ENCODE data around the gene POU3F1. TPM values are rescaled to one million over a fixed set of nuclear protein-coding genes. Genes with fewer than 3 reads are reported as not detected.

Gene POU3F1
- under 1 TPM; 0.44 to 0.57 TPM for total RNA-seq
- polyA plus RNA-seq: 0.09 TPM

- peaks cover 30 to 35% of the 10 kb centered on the region in 2 donors for H3K27me3 Mint-ChIP-seq
- CTCF ChIA-PET: no interaction called here
- no peak within 1 kb of the TSS for H3K27ac ChIP-seq (ENCODE audit: low read depth, low read length)
These were observed at the start of gene POU3F1 for GRCh38 chr1:38046333-38046883. Gene POU3F1, minus strand, starts transcription at chr1:38046793. Its CDS starts 50 bp downstream, at chr1:38046743.

DNA sequence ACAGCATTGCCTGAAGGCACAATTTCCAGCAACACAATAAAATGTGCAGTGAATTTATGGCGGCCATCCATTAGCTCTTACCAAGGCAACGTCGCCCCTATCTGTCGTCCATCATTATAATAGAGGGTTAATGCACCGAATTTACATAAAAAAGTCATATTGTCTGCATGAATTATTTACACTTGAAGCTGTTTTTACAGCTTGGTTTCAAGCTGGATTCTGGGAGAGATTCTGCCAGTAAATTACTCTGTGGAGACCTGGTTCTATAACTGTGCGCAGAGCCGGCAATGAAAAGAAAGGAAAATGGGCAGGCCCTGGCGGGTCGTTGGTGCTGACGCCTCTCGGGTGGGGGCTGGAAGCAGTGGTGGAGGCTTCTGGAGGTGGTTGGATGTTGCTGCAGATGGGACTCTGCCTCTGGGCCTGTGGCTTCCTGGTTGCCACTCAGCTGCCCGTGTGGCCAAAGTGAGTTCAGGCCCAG lies 48.9 kb upstream of the POU3F1 start:
- Mint-ChIP-seq H3K9me3 (no peaks in the 10 kb centered on the region), H3K27me3 (peaks cover 16 to 43% of the 10 kb centered on the region in 2 donors), H3K36me3 (no peaks in the 10 kb centered on the region), H3K4me3 (no peak overlapping the region), H3K4me1 (no peaks in the 10 kb centered on the region), H3K27ac (no peak overlapping the region)
- no peak overlapping the region for H3K27ac ChIP-seq (ENCODE audit: low read depth, low read length)
- H3K4me3 ChIP-seq (ENCODE audit: low read length): no peak overlapping the region
- H3K4me1 ChIP-seq (ENCODE audit: insufficient read depth, low read length): no peaks in the 10 kb centered on the region
- H3K27me3 ChIP-seq (ENCODE audit: insufficient read depth, low read length, poor library complexity, severe bottlenecking): no peaks in the 10 kb centered on the region
- ChIA-PET CTCF (no interaction called here), POLR2A (no interaction called here)
- H3K36me3 ChIP-seq (ENCODE audit: insufficient read depth, low read length): no peaks in the 10 kb centered on the region
- H3K9me3 ChIP-seq (ENCODE audit: low read length): no peaks in the 10 kb centered on the region
- no peak for DNase-seq

More at GRCh38 chr1:38046333-38046883, at the start of gene POU3F1:
- no peaks in the 10 kb centered on the region for H3K9me3 ChIP-seq (ENCODE audit: low read length)
- no peaks in the 10 kb centered on the region for H3K36me3 Mint-ChIP-seq
- H3K36me3 ChIP-seq (ENCODE audit: insufficient read depth, low read length): no peaks in the 10 kb centered on the region
- POLR2A ChIA-PET: interaction anchor here (0.9 to 1.2 kb wide), 2 partner anchors 16 kb away, joined by 3 to 4 read pairs; no protein-coding TSS in a partner anchor
- peak within 1 kb of the TSS; percentile 26 for H3K4me3 ChIP-seq (ENCODE audit: low read length)
- peak in 2 of 5 donors; percentile 12 to 23 for DNase-seq
- H3K4me3 Mint-ChIP-seq: peak within 1 kb of the TSS; percentile 66 to 86 (median 77)
- H3K27ac Mint-ChIP-seq: no peak within 1 kb of the TSS
- peaks cover 11 to 21% (median 11%) of the 10 kb centered on the region in 3 donors for H3K4me1 Mint-ChIP-seq
- peaks cover 36% of the 10 kb centered on the region for H3K27me3 ChIP-seq (ENCODE audit: insufficient read depth, low read length, poor library complexity, severe bottlenecking)
- H3K4me1 ChIP-seq (ENCODE audit: insufficient read depth, low read length): peaks cover 11% of the 10 kb centered on the region
- H3K9me3 Mint-ChIP-seq: no peaks in the 10 kb centered on the region

- ChIA-PET CTCF (no interaction called here), POLR2A (no interaction called here)
- H3K27ac Mint-ChIP-seq: no peak overlapping the region
These were observed 48.2 kb upstream of the POU3F1 start for GRCh38 chr1:38094711-38095290.

DNA sequence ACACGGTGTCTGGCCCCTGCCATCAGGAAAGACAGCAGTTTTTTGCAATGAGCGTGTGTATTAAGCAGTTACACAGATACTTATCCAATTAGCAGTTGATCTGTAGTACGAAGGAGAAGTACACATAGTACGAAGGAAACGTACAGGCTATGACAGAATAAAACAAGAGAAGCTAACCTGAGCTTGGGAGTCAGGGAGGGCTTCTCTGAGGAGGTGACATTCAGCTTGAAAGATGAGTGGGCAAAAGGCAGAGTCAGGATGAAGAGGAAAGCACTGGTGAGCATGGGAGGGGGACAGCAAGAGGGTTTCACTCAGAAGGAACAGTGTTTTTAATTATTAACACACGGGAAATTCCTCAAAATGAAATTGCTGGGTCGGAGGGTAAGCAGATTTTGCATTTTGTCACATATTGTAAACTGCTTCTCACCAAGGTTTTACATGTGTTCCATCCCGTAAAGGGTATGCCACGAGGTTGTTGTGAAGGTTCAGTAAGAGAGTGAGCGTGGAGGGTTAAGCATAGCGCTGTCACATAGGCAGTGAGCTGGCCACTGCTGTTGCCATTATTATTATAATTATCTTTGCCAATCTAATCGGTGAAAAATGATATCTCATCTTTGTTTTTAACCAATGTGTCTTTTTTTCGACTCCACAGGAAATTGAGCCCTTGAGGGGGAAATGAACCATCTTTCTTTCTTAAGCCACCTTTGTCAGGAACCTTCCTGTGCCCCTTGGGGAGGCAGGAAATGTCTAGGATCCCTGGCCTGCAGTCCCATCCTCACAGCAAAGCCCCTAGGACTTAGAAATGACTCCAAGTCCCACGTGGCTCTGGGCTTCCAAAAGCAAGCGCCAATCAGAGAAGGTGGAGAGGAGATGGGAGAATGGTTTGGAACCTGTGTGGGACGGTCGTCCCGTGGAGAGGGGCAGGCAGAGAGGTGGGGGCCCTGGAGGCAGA lies 47.3 kb upstream of the POU3F1 start:
- no peaks in the 10 kb centered on the region for H3K4me1 ChIP-seq (ENCODE audit: insufficient read depth, low read length)
- Mint-ChIP-seq H3K36me3 (no peaks in the 10 kb centered on the region), H3K9me3 (no peaks in the 10 kb centered on the region), H3K4me3 (no peak overlapping the region), H3K27me3 (peaks cover 15 to 57% of the 10 kb centered on the region in 2 donors), H3K27ac (no peak overlapping the region), H3K4me1 (no peaks in the 10 kb centered on the region)
- ChIA-PET POLR2A (no interaction called here), CTCF (no interaction called here)
- no peaks in the 10 kb centered on the region for H3K27me3 ChIP-seq (ENCODE audit: insufficient read depth, low read length, poor library complexity, severe bottlenecking)
- H3K27ac ChIP-seq (ENCODE audit: low read depth, low read length): no peak overlapping the region
- H3K36me3 ChIP-seq (ENCODE audit: insufficient read depth, low read length): no peaks in the 10 kb centered on the region
- no peak for DNase-seq
- no peaks in the 10 kb centered on the region for H3K9me3 ChIP-seq (ENCODE audit: low read length)
- H3K4me3 ChIP-seq (ENCODE audit: low read length): no peak overlapping the region

More at GRCh38 chr1:38094711-38095290, 48.2 kb upstream of the POU3F1 start:
- no peak overlapping the region for H3K4me3 ChIP-seq (ENCODE audit: low read length)
- H3K4me1 ChIP-seq (ENCODE audit: insufficient read depth, low read length): no peaks in the 10 kb centered on the region
- no peaks in the 10 kb centered on the region for H3K9me3 ChIP-seq (ENCODE audit: low read length)
- H3K9me3 Mint-ChIP-seq: no peaks in the 10 kb centered on the region
- H3K27me3 ChIP-seq (ENCODE audit: insufficient read depth, low read length, poor library complexity, severe bottlenecking): no peaks in the 10 kb centered on the region
- H3K27me3 Mint-ChIP-seq: peaks cover 18 to 48% of the 10 kb centered on the region in 2 donors
- H3K4me1 Mint-ChIP-seq: no peaks in the 10 kb centered on the region
- no peak overlapping the region for H3K4me3 Mint-ChIP-seq
- no peaks in the 10 kb centered on the region for H3K36me3 Mint-ChIP-seq
- no peaks in the 10 kb centered on the region for H3K36me3 ChIP-seq (ENCODE audit: insufficient read depth, low read length)
- H3K27ac ChIP-seq (ENCODE audit: low read depth, low read length): no peak overlapping the region
- DNase-seq: no peak

GRCh38 chr1:38092256-38092655 lies 45.7 kb upstream of the POU3F1 start:
- H3K36me3 ChIP-seq (ENCODE audit: insufficient read depth, low read length): no peaks in the 10 kb centered on the region
- no peak overlapping the region for H3K27ac ChIP-seq (ENCODE audit: low read depth, low read length)
- H3K4me1 Mint-ChIP-seq: no peaks in the 10 kb centered on the region
- H3K4me1 ChIP-seq (ENCODE audit: insufficient read depth, low read length): no peaks in the 10 kb centered on the region
- H3K27me3 Mint-ChIP-seq: peaks cover 15 to 57% of the 10 kb centered on the region in 2 donors
- no peaks in the 10 kb centered on the region for H3K9me3 Mint-ChIP-seq
- H3K27ac Mint-ChIP-seq: no peak overlapping the region
- no peak for DNase-seq
- no peaks in the 10 kb centered on the region for H3K27me3 ChIP-seq (ENCODE audit: insufficient read depth, low read length, poor library complexity, severe bottlenecking)
- H3K4me3 Mint-ChIP-seq: no peak overlapping the region
- no peaks in the 10 kb centered on the region for H3K36me3 Mint-ChIP-seq
- ChIA-PET CTCF (interaction anchor here (1.2 kb wide), 1 partner anchor 21 kb away, joined by 3 read pairs; no protein-coding TSS in a partner anchor), POLR2A (no interaction called here)
- H3K9me3 ChIP-seq (ENCODE audit: low read length): no peaks in the 10 kb centered on the region
- H3K4me3 ChIP-seq (ENCODE audit: low read length): no peak overlapping the region

DNA sequence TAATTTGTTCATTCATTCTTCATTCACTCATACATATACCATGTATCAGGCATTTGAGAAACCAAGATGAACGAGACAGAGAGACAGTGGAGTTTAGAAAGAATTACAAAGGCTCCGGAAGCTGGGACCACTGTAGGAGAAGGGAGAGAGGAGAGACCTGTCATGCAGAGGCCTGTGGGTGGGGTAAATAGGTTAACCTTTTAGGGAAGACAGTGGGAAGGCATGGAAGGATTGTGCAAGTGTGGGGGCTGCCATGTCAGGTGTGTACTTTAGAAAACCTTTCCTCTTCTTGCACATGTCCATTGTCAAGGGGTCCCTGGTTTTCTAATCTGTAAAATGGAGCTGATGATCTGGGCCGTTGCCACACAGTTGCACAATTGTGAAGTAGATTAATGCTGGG lies 44.2 kb upstream of the POU3F1 start:
- no peaks in the 10 kb centered on the region for H3K36me3 ChIP-seq (ENCODE audit: insufficient read depth, low read length)
- H3K4me3 ChIP-seq (ENCODE audit: low read length): no peak overlapping the region
- no peaks in the 10 kb centered on the region for H3K9me3 Mint-ChIP-seq
- H3K27ac Mint-ChIP-seq: no peak overlapping the region
- H3K27me3 Mint-ChIP-seq: peaks cover 13 to 57% of the 10 kb centered on the region in 2 donors
- CTCF ChIA-PET: interaction anchor here (1.2 kb wide), 1 partner anchor 19 kb away, joined by 3 read pairs; no protein-coding TSS in a partner anchor
- H3K36me3 Mint-ChIP-seq: no peaks in the 10 kb centered on the region
- no peak overlapping the region for H3K27ac ChIP-seq (ENCODE audit: low read depth, low read length)
- no peaks in the 10 kb centered on the region for H3K9me3 ChIP-seq (ENCODE audit: low read length)
- H3K4me3 Mint-ChIP-seq: no peak overlapping the region
- H3K4me1 ChIP-seq (ENCODE audit: insufficient read depth, low read length): no peaks in the 10 kb centered on the region
- no peaks in the 10 kb centered on the region for H3K27me3 ChIP-seq (ENCODE audit: insufficient read depth, low read length, poor library complexity, severe bottlenecking)
- no peak for DNase-seq
- H3K4me1 Mint-ChIP-seq: no peaks in the 10 kb centered on the region
- POLR2A ChIA-PET: no interaction called here

- Mint-ChIP-seq H3K9me3 (no peaks in the 10 kb centered on the region), H3K4me3 (no peak overlapping the region), H3K27ac (no peak overlapping the region), H3K4me1 (no peaks in the 10 kb centered on the region), H3K36me3 (no peaks in the 10 kb centered on the region), H3K27me3 (peaks cover 12 to 53% of the 10 kb centered on the region in 2 donors)
- H3K4me3 ChIP-seq (ENCODE audit: low read length): no peak overlapping the region
- CTCF ChIA-PET: no interaction called here
- POLR2A ChIA-PET: no interaction called here
- DNase-seq: no peak
- H3K4me1 ChIP-seq (ENCODE audit: insufficient read depth, low read length): no peaks in the 10 kb centered on the region
- H3K27me3 ChIP-seq (ENCODE audit: insufficient read depth, low read length, poor library complexity, severe bottlenecking): no peaks in the 10 kb centered on the region
- H3K9me3 ChIP-seq (ENCODE audit: low read length): no peaks in the 10 kb centered on the region
- H3K27ac ChIP-seq (ENCODE audit: low read depth, low read length): no peak overlapping the region
- H3K36me3 ChIP-seq (ENCODE audit: insufficient read depth, low read length): no peaks in the 10 kb centered on the region
These were observed 43.2 kb upstream of the POU3F1 start for GRCh38 chr1:38089712-38090360.

Measured in CD8-positive, alpha-beta memory T cell (primary cell).